ENCODE data around the gene ME1.

The ME1 gene

GRCh38 chr6:83188501-83188900, 242.3 kb downstream of the ME1 start:
- no peak for DNase-seq

- DNase-seq = peak; percentile 12
Measured at GRCh38 chr6:83185096-83185495, 245.8 kb downstream of the ME1 start.

- DNase-seq = peak; percentile 96
Measured at GRCh38 chr6:83183082-83183828, 247.6 kb downstream of the ME1 start.

- DNase-seq = no peak
Measured at GRCh38 chr6:83182114-83182513, 248.7 kb downstream of the ME1 start.

- no peak for DNase-seq
Measured at GRCh38 chr6:83180426-83180950, 250.4 kb downstream of the ME1 start.

- DNase-seq = no peak
Measured at GRCh38 chr6:83176246-83176645, 254.6 kb downstream of the ME1 start.

- no peak for DNase-seq
Measured at GRCh38 chr6:83169511-83169910, 261.3 kb downstream of the ME1 start.

- no peak for DNase-seq
Measured at GRCh38 chr6:83169106-83169505, 261.7 kb downstream of the ME1 start.

GRCh38 chr6:83168556-83168955, 262.3 kb downstream of the ME1 start:
- DNase-seq = no peak

- peak; percentile 19 for DNase-seq
Measured at GRCh38 chr6:83167726-83168278, 263.0 kb downstream of the ME1 start.
